MM.1S (cell line): ENCODE measurements around the gene UPP1.
A peak's percentile ranks its signal among the peaks of the same experiment; 100 is the strongest.

Experiments
- DNase-seq: peaks from one replicate; pipeline ENCODE4 v3.0.0-alpha.2; 2015
- H2AFZ ChIP-seq: fragments of 300-600 bp; sonication (generic); 2 replicates; pipeline ENCODE4 v1.6.0; 2016; ENCODE audit warnings: antibody characterized with exemption, low read length
- H3F3A ChIP-seq: fragments of 300-600 bp; sonication (generic); 2 replicates; pipeline ENCODE4 v1.6.1; 2016; ENCODE audit warnings: mild to moderate bottlenecking, antibody characterized with exemption, low read length, moderate library complexity, mixed read lengths; ENCODE audit not compliant: insufficient read depth
- H3K27ac ChIP-seq: fragments of 300-600 bp; sonication (generic); 2 replicates; pipeline ENCODE4 v1.5.1; 2016; ENCODE audit warnings: mild to moderate bottlenecking, low read length
- H3K27me3 ChIP-seq: fragments of 300-600 bp; sonication (generic); replicated peaks from 2 replicates; pipeline ENCODE4 v1.6.0; 2016; ENCODE audit warnings: low read length; ENCODE audit not compliant: insufficient read depth
- H3K36me3 ChIP-seq: fragments of 300-600 bp; sonication (generic); replicated peaks from 2 replicates; pipeline ENCODE4 v1.6.1; 2016; ENCODE audit warnings: mild to moderate bottlenecking, low read length, mixed read lengths; ENCODE audit not compliant: insufficient read depth
- H3K4me1 ChIP-seq: fragments of 300-600 bp; sonication (generic); 2 replicates; pipeline ENCODE4 v1.6.1; 2016; ENCODE audit warnings: low read length, mixed read lengths
- H3K4me2 ChIP-seq: fragments of 300-600 bp; sonication (generic); 2 replicates; pipeline ENCODE4 v1.6.0; 2016; ENCODE audit warnings: low read depth, low read length
- H3K4me3 ChIP-seq: fragments of 300-600 bp; sonication (generic); 2 replicates; pipeline ENCODE4 v1.5.1; 2016; ENCODE audit warnings: low read length, mixed read lengths
- H3K79me2 ChIP-seq: fragments of 300-600 bp; sonication (generic); 2 replicates; pipeline ENCODE4 v1.6.1; 2016; ENCODE audit warnings: mixed run types, low read length, mixed read lengths
- H3K9ac ChIP-seq: fragments of 300-600 bp; sonication (generic); 2 replicates; pipeline ENCODE4 v1.6.1; 2016; ENCODE audit warnings: low read length, mixed read lengths
- H3K9me2 ChIP-seq: fragments of 300-600 bp; sonication (generic); replicated peaks from 2 replicates; pipeline ENCODE4 v1.6.1; 2016; ENCODE audit warnings: mild to moderate bottlenecking, low read length, mixed read lengths; ENCODE audit not compliant: insufficient read depth
- H3K9me3 ChIP-seq: fragments of 300-600 bp; sonication (generic); replicated peaks from 2 replicates; pipeline ENCODE4 v1.6.1; 2016; ENCODE audit warnings: mild to moderate bottlenecking, low read length, mixed read lengths; ENCODE audit not compliant: insufficient read depth
- H4K20me1 ChIP-seq: fragments of 300-600 bp; sonication (generic); 2 replicates; pipeline ENCODE4 v1.6.1; 2016; ENCODE audit warnings: mild to moderate bottlenecking, low read length, moderate library complexity, mixed read lengths; ENCODE audit not compliant: insufficient read depth
- CTCF ChIP-seq: fragments of 300-600 bp; sonication (generic); IDR thresholded peaks from 2 replicates; pipeline ENCODE4 v1.5.1; 2016; ENCODE audit warnings: antibody characterized with exemption, low read length, mixed read lengths
- EZH2 ChIP-seq: fragments of 300-600 bp; sonication (generic); optimal IDR thresholded peaks from 2 replicates; pipeline ENCODE3; 2017; ENCODE audit warnings: low read depth, mild to moderate bottlenecking, antibody characterized with exemption, low read length, mixed read lengths
- EZH2phosphoT487 ChIP-seq: fragments of 300-600 bp; sonication (generic); IDR thresholded peaks from 2 replicates; pipeline ENCODE4 v1.6.1; 2018; ENCODE audit warnings: antibody characterized with exemption, low read length

UPP1 gene

DNA sequence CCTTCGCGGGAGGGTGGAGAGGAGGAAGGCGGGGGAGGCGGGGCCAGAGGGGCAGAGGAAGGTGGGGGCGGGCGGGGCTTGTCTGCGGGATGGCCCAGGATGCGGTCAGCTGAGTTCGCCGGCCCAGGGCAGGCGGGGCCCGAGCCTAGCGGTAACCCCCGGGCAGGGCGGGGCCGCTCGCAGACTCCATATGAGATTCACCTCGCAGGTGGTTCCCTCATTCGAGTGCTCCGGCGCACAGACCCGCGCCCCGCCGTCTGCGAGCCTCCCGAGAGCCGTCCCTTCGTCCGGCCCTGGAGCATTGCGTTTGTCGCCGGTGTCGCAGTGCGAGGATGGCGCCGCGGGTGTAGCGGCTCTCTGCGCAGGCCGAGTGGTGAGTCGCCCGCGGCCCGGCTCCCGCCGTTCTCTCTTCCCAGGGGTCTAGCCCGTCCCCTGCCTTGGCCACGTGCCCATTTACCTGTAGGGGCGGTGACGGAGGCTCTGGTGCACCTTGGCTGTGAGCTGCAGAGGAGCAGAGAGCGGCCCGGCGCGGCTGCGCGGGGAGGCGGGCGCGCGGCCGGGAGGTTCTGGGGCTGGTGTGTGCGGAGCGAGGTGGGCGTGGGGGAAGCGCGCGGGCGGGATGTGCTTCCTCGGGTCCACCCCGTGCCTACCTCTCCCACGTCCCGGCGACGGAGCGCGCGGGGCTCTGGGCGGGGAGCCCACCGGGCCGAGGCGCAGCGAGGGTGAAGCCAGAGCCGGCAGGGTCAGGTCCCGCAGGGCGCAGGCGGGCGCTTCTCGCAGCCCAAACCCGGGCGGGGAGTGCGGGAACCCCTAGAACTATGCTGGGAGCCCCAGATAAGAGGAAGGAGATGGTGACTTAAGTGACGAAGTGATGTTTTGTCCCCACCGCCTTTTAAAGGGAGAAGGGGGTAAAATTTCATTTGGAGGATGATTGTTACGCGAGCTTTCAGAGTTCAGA, at the start of gene UPP1:
Gene UPP1 (plus strand): TSS at position 220 of the 958 bp plus-strand sequence. CDS start 5,519 bp downstream, outside the sequence.
- H3K27ac ChIP-seq: peak within 1 kb of the TSS; percentile 99
- H3K4me2 ChIP-seq: peak within 1 kb of the TSS; percentile 93
- H3K27me3 ChIP-seq: no peaks in the 10 kb centered on the region
- peak within 1 kb of the TSS; percentile 89 for H3K4me3 ChIP-seq
- H3K4me1 ChIP-seq: peaks cover 36% of the 10 kb centered on the region
- H3K9ac ChIP-seq: peak within 1 kb of the TSS; percentile 88
- peak; percentile 98 for DNase-seq
- no peaks in the 10 kb centered on the region for H3K36me3 ChIP-seq
- no peaks in the 10 kb centered on the region for H4K20me1 ChIP-seq
- H3K79me2 ChIP-seq: peaks cover 10% of the 10 kb centered on the region
- H3K9me2 ChIP-seq: no peaks in the 10 kb centered on the region
- H3F3A ChIP-seq: peaks cover 36% of the 10 kb centered on the region
- TF ChIP-seq EZH2 (no peak), CTCF (no peak)
- no peaks in the 10 kb centered on the region for H3K9me3 ChIP-seq
- H2AFZ ChIP-seq: peak within 1 kb of the TSS; percentile 89

GRCh38 chr7:48040944-48041652, 48.0 kb upstream of the UPP1 start:
- Histone ChIP-seq H3K27me3 (peaks cover 6% of the 10 kb centered on the region; the same call in 1 of the 2 replicates), H3K27ac (no peak overlapping the region), H2AFZ (no peak overlapping the region), H3K9me3 (no peaks in the 10 kb centered on the region), H3K9ac (no peak overlapping the region), H3K9me2 (no peaks in the 10 kb centered on the region), H3K79me2 (no peaks in the 10 kb centered on the region), H4K20me1 (no peaks in the 10 kb centered on the region), H3K4me2 (no peak overlapping the region), H3F3A (no peaks in the 10 kb centered on the region), H3K4me1 (no peaks in the 10 kb centered on the region), H3K4me3 (no peak overlapping the region), H3K36me3 (no peaks in the 10 kb centered on the region)
- no peak for DNase-seq
- TF ChIP-seq CTCF (no peak), EZH2 (no peak), EZH2phosphoT487 (no peak)

GRCh38 chr7:48041653-48041970, 47.5 kb upstream of the UPP1 start:
- no peak for DNase-seq
- Histone ChIP-seq H3F3A (no peaks in the 10 kb centered on the region), H3K9me2 (no peaks in the 10 kb centered on the region), H3K9ac (no peak overlapping the region), H3K27me3 (peaks cover under 1% of the 10 kb centered on the region; the same call in 1 of the 2 replicates), H3K4me3 (no peak overlapping the region), H3K36me3 (no peaks in the 10 kb centered on the region), H3K4me1 (no peaks in the 10 kb centered on the region), H3K9me3 (no peaks in the 10 kb centered on the region), H4K20me1 (no peaks in the 10 kb centered on the region), H3K27ac (no peak overlapping the region), H2AFZ (no peak overlapping the region), H3K79me2 (no peaks in the 10 kb centered on the region), H3K4me2 (no peak overlapping the region)
- no peak for TF ChIP-seq CTCF
- no peak for TF ChIP-seq EZH2phosphoT487
- TF ChIP-seq EZH2: no peak
